HG03442 (cell line): ENCODE measurements around the gene MCFD2.
"Not testable (repeated sequence)": the region's sequence is repeated elsewhere in the genome, so short reads cannot be mapped to it uniquely, and the experiment has no call there.

ENCODE experiments used
- ATAC-seq: cut with Tn5 transposase; IDR thresholded peaks from one replicate; pipeline ENCODE4 v1.9.1; 2021; ENCODE audit warnings: mild to moderate bottlenecking, moderate library complexity; ENCODE audit not compliant: unreplicated experiment

Gene MCFD2

GRCh38 chr2:46875962-46876689 lies 39.5 kb downstream of the MCFD2 start:
- ATAC-seq = not testable (repeated sequence)

- ATAC-seq = no peak
Measured at GRCh38 chr2:46875226-46875899, 40.2 kb downstream of the MCFD2 start.

GRCh38 chr2:46874236-46874929 lies 41.2 kb downstream of the MCFD2 start:
- no peak for ATAC-seq

GRCh38 chr2:46873604-46874068 lies 42.0 kb downstream of the MCFD2 start:
- ATAC-seq = no peak

GRCh38 chr2:46872902-46873603 lies 42.6 kb downstream of the MCFD2 start:
- no peak for ATAC-seq

GRCh38 chr2:46871976-46872381 lies 43.6 kb downstream of the MCFD2 start:
- ATAC-seq = no peak

- no peak for ATAC-seq
Measured at GRCh38 chr2:46870051-46870839, 45.4 kb downstream of the MCFD2 start.

- no peak for ATAC-seq
Measured at GRCh38 chr2:46869621-46870020, 46.0 kb downstream of the MCFD2 start.

GRCh38 chr2:46866770-46867246 lies 48.8 kb downstream of the MCFD2 start:
- no peak for ATAC-seq

GRCh38 chr2:46865181-46865970 lies 50.2 kb downstream of the MCFD2 start:
- ATAC-seq = no peak

GRCh38 chr2:46863882-46864281 lies 51.7 kb downstream of the MCFD2 start:
- no peak for ATAC-seq

GRCh38 chr2:46862514-46862913 lies 53.1 kb downstream of the MCFD2 start:
- ATAC-seq = no peak

- ATAC-seq = no peak
Measured at GRCh38 chr2:46861916-46862315, 53.7 kb downstream of the MCFD2 start.

GRCh38 chr2:46859482-46859881 lies 56.1 kb downstream of the MCFD2 start:
- ATAC-seq = no peak

GRCh38 chr2:46858702-46859090 lies 56.9 kb downstream of the MCFD2 start:
- no peak for ATAC-seq

GRCh38 chr2:46857871-46858701 lies 57.5 kb downstream of the MCFD2 start:
- no peak for ATAC-seq

GRCh38 chr2:46856336-46856735 lies 59.3 kb downstream of the MCFD2 start:
- ATAC-seq = no peak

- no peak for ATAC-seq
Measured at GRCh38 chr2:46855805-46856204, 59.8 kb downstream of the MCFD2 start.

- no peak for ATAC-seq
Measured at GRCh38 chr2:46854260-46854659, 61.3 kb downstream of the MCFD2 start.
